A549 (cell line): ENCODE measurements around the gene LYAR. TPM values are rescaled to one million over a fixed set of nuclear protein-coding genes. Genes with fewer than 3 reads are reported as not detected.

Experiments
- ATAC-seq, 2 experiments: fragments of 200-7000 bp in 1 of 2; fragments of >200 bp in 1 of 2; cut with Nextera tagmentation in 1 of 2; cut with Tn5 transposase in 1 of 2; 3 replicates each; pipeline versions ENCODE4 v1.8.0 to v1.9.1; 2018 to 2020; ENCODE audit warnings: mild to moderate bottlenecking in 1 of 2, moderate library complexity in 1 of 2
- CTCF ChIA-PET: fragments of 300-600 bp; sonication (Branson Sonifier 250); formaldehyde crosslinking; extraction: SDS; loops from one replicate; lab custom pipeline; 2021; ENCODE audit warnings: antibody characterized with exemption, inconsistent platforms; lab: Yijun Ruan, JAX
- POLR2A ChIA-PET: fragments of 350-600 bp; formaldehyde crosslinking; extraction: SDS; loops from one replicate; lab custom pipeline; 2021; ENCODE audit warnings: antibody characterized with exemption, inconsistent platforms; lab: Yijun Ruan, JAX
- DNase-seq, 2 experiments: peaks; one replicate each; pipeline versions ENCODE4 v3.0.0 to v3.0.0-alpha.2; 2011 to 2016; ENCODE audit warnings: low read depth in 1 of 2, low spot score in 1 of 2
- FAIRE-seq: peaks from 2 replicates; lab custom pipeline; 2011; peaks lifted over from hg19 to GRCh38; lab: Jason Lieb, UNC
- H3K27ac ChIP-seq, 2 experiments: fragments of >200 bp; sonication (Bioruptor Twin); formaldehyde crosslinking; 3 replicates each; pipeline ENCODE4 v1.5.1; 2016 to 2017
- H3K4me1 ChIP-seq: fragments of >200 bp; sonication (Bioruptor Twin); formaldehyde crosslinking; 3 replicates; pipeline ENCODE4 v1.6.1; 2016
- H3K4me2 ChIP-seq: fragments of >200 bp; sonication (Bioruptor Twin); formaldehyde crosslinking; 3 replicates; pipeline ENCODE4 v1.6.1; 2016
- H3K4me3 ChIP-seq: fragments of >200 bp; sonication (Bioruptor Twin); formaldehyde crosslinking; 3 replicates; pipeline ENCODE4 v1.5.1; 2016
- H3K9me3 ChIP-seq: fragments of >200 bp; sonication (Bioruptor Twin); formaldehyde crosslinking; 3 replicates; pipeline ENCODE4 v1.6.1; 2016
- ATOH8 ChIP-seq: fragments of 250-450 bp; sonication (Bioruptor Pico); IDR thresholded peaks from 2 replicates; pipeline ENCODE4 v1.5.0; 2020; ENCODE audit warnings: low read depth, mild to moderate bottlenecking, moderate library complexity
- BHLHE40 ChIP-seq: IDR thresholded peaks from 2 replicates; pipeline ENCODE4 v1.6.1; 2012; ENCODE audit warnings: low read depth, low read length, inconsistent platforms
- CBX2 ChIP-seq: fragments of 200-600 bp; sonication (generic); IDR thresholded peaks from 2 replicates; pipeline ENCODE4 v1.6.1; 2016; ENCODE audit warnings: low read depth, mild to moderate bottlenecking, borderline replicate concordance
- CBX8 ChIP-seq: fragments of 200-600 bp; sonication (generic); IDR thresholded peaks from 2 replicates; pipeline ENCODE4 v1.6.1; 2016
- CHD4 ChIP-seq: fragments of 200-600 bp; sonication (generic); IDR thresholded peaks from 2 replicates; pipeline ENCODE4 v1.6.1; 2016; ENCODE audit warnings: antibody characterized with exemption, mild to moderate bottlenecking, borderline replicate concordance
- EP300 ChIP-seq, 2 experiments: fragments of >200 bp; sonication (Bioruptor Twin); formaldehyde crosslinking; IDR thresholded peaks; 2 replicates in 1 of 2; 3 replicates in 1 of 2; pipeline ENCODE4 v1.6.1; 2016 to 2017
- FOXS1 ChIP-seq: fragments of 250-450 bp; sonication (Bioruptor Pico); IDR thresholded peaks from 2 replicates; pipeline ENCODE4 v1.5.0; 2020; ENCODE audit warnings: mild to moderate bottlenecking, moderate library complexity
- HDAC2 ChIP-seq: fragments of 200-600 bp; sonication (generic); IDR thresholded peaks from 2 replicates; pipeline ENCODE4 v1.6.1; 2016
- HES2 ChIP-seq: fragments of >200 bp; sonication (Bioruptor Twin); formaldehyde crosslinking; IDR thresholded peaks from 2 replicates; pipeline ENCODE4 v1.6.1; 2016
- HMGXB4 ChIP-seq: fragments of 250-450 bp; sonication (Bioruptor Pico); IDR thresholded peaks from 2 replicates; pipeline ENCODE4 v1.5.0; 2021; ENCODE audit warnings: mild to moderate bottlenecking, moderate library complexity, borderline replicate concordance
- HOXA7 ChIP-seq: fragments of 250-450 bp; sonication (Bioruptor Pico); IDR thresholded peaks from 2 replicates; pipeline ENCODE4 v1.5.0; 2020; ENCODE audit warnings: mild to moderate bottlenecking, moderate library complexity
- HOXB5 ChIP-seq: fragments of 250-450 bp; sonication (Bioruptor Pico); IDR thresholded peaks from 2 replicates; pipeline ENCODE4 v1.5.0; 2020; ENCODE audit warnings: mild to moderate bottlenecking, moderate library complexity
- JUNB ChIP-seq: fragments of >200 bp; sonication (Bioruptor Twin); formaldehyde crosslinking; IDR thresholded peaks from 2 replicates; pipeline ENCODE4 v1.6.1; 2016
- MAFK ChIP-seq: fragments of 450-650 bp; IDR thresholded peaks from 2 replicates; pipeline ENCODE4 v1.6.1; 2014; ENCODE audit not compliant: partially characterized antibody
- MAX ChIP-seq: IDR thresholded peaks from 2 replicates; pipeline ENCODE4 v1.6.1; 2012
- MAZ ChIP-seq: fragments of 150-350 bp; IDR thresholded peaks from 2 replicates; pipeline ENCODE4 v1.6.1; 2014; ENCODE audit warnings: antibody characterized with exemption, low read depth, low read length, borderline replicate concordance
- NR3C1 ChIP-seq: fragments of >200 bp; sonication (Bioruptor Twin); formaldehyde crosslinking; IDR thresholded peaks from 3 replicates; pipeline ENCODE4 v1.6.1; 2017
- POLR2A ChIP-seq: IDR thresholded peaks from 2 replicates; pipeline ENCODE4 v1.6.1; 2012; ENCODE audit warnings: mild to moderate bottlenecking, low read length
- RARB ChIP-seq: fragments of 250-450 bp; sonication (Bioruptor Pico); IDR thresholded peaks from 2 replicates; pipeline ENCODE4 v1.8.0; 2021; ENCODE audit warnings: mild to moderate bottlenecking, moderate library complexity
- RCOR1 ChIP-seq: fragments of 150-350 bp; IDR thresholded peaks from 2 replicates; pipeline ENCODE4 v1.6.1; 2014; ENCODE audit warnings: antibody characterized with exemption, low read length, low read depth
- REST ChIP-seq: fragments of 200-600 bp; sonication (generic); IDR thresholded peaks from 2 replicates; pipeline ENCODE4 v1.6.1; 2016; ENCODE audit warnings: antibody characterized with exemption, mild to moderate bottlenecking, moderate library complexity
- RFX5 ChIP-seq: fragments of 450-650 bp; IDR thresholded peaks from 2 replicates; pipeline ENCODE4 v1.7.1; 2014; ENCODE audit warnings: antibody characterized with exemption, mild to moderate bottlenecking, moderate library complexity
- TP53 ChIP-seq: fragments of 250-450 bp; sonication (Bioruptor Pico); IDR thresholded peaks from 2 replicates; pipeline ENCODE4 v1.5.0; 2021; ENCODE audit warnings: mild to moderate bottlenecking, moderate library complexity
- ZNF302 ChIP-seq: fragments of 250-450 bp; sonication (Bioruptor Pico); IDR thresholded peaks from 2 replicates; pipeline ENCODE4 v1.9.0; 2021; ENCODE audit warnings: inconsistent platforms, mild to moderate bottlenecking, moderate library complexity
- WGBS: methylation state at CpG from one replicate; pipeline ENCODE4 v1.1.6; 2017; ENCODE audit errors: missing lambda C conversion rate; 5-methylcytosine and 5-hydroxymethylcytosine counted together
- polyA plus RNA-seq, 4 experiments: library from polyadenylated mRNA; depleted of rRNA in 3 of 4; stranded (reverse); fragments of >200 nt; fragmentation: RNase III in 1 of 4; extraction: RNeasy Plus Mini Kit Qiagen cat#74134 plus additional on column Dnase treatment in 1 of 4; gene quantifications; 2 replicates in 3 of 4; 3 replicates in 1 of 4; pipeline ENCODE4 v1.2.3, GENCODE V29; 2011 to 2017

LYAR gene
- polyA plus RNA-seq, 2 of the 4 experiments (the other 2 are of a cell fraction): 20.5 to 28.1 TPM

- CTCF ChIA-PET: interaction anchor here (0.8 kb wide), 1 partner anchor 115 kb away, joined by 3 read pairs; no protein-coding TSS in a partner anchor
- DNase-seq: no peak
- H3K4me2 ChIP-seq: no peak overlapping the region
- no peak for ATAC-seq
- H3K4me1 ChIP-seq: no peaks in the 10 kb centered on the region
- no peaks in the 10 kb centered on the region for H3K9me3 ChIP-seq
- WGBS: 94% methylated on average over 9 of the region's 9 CpGs
- POLR2A ChIA-PET: no interaction called here
- H3K4me3 ChIP-seq: no peak overlapping the region
- TF ChIP-seq MAFK (no peak), HDAC2 (no peak), JUNB (no peak), NR3C1 (no peak), HMGXB4 (no peak), HOXA7 (CRISPR knock-in tag) (no peak), CBX8 (no peak), ZNF302 (CRISPR knock-in tag) (no peak), ATOH8 (no peak), FOXS1 (CRISPR knock-in tag) (no peak), REST (no peak), HES2 (no peak), CBX2 (no peak), TP53 (CRISPR knock-in tag) (no peak)
- no peak overlapping the region for H3K27ac ChIP-seq
- FAIRE-seq: no peak
Observed at GRCh38 chr4:4308800-4309441, 19.0 kb upstream of the LYAR start.

GRCh38 chr4:4306920-4307319, 17.0 kb upstream of the LYAR start:
- ATAC-seq: no peak
- no peak for DNase-seq
- Histone ChIP-seq H3K4me3 (no peak overlapping the region), H3K27ac (no peak overlapping the region)
- POLR2A ChIA-PET: no interaction called here
- CTCF ChIA-PET: interaction anchor here (1.2 kb wide), 1 partner anchor 19 kb away, joined by 3 read pairs; no protein-coding TSS in a partner anchor
- TF ChIP-seq RCOR1 (no peak), MAX (no peak), BHLHE40 (no peak), JUNB (no peak), MAZ (no peak), CHD4 (no peak), POLR2A (no peak), HOXB5 (CRISPR knock-in tag) (no peak), RARB (no peak), MAFK (no peak), EP300 (IDR thresholded peaks at IDR 0.05) (no peak), RFX5 (no peak)
- TF ChIP-seq, all 56 proteins: peak for 0
- no peaks in the 10 kb centered on the region for H3K4me1 ChIP-seq
- FAIRE-seq: no peak
- WGBS: 95% methylated on average over 11 of the region's 11 CpGs
- H3K9me3 ChIP-seq: no peaks in the 10 kb centered on the region
- no peak overlapping the region for H3K4me2 ChIP-seq
